Muscle of leg (tissue), 16 donors: Measurements from ENCODE around the gene CCDC190. TPM values are rescaled to one million over a fixed set of nuclear protein-coding genes. Genes with fewer than 3 reads are reported as not detected.
A peak's percentile ranks its signal among the peaks of the same experiment; 100 is the strongest.

Experiments used
- DNase-seq: peaks from one replicate; pipeline ENCODE4 v3.0.0; 2013
- H3K27ac ChIP-seq: one replicate; pipeline ENCODE4 v1.5.1; 2013; ENCODE audit warnings: mild to moderate bottlenecking, low read length, control low read depth
- H3K27me3 ChIP-seq: one replicate; pipeline ENCODE4 v1.6.1; 2013; ENCODE audit warnings: low read length; ENCODE audit not compliant: control insufficient read depth, insufficient read depth
- H3K36me3 ChIP-seq: one replicate; pipeline ENCODE4 v1.6.1; 2013; ENCODE audit warnings: low read length; ENCODE audit not compliant: control insufficient read depth, insufficient read depth
- H3K4me1 ChIP-seq: one replicate; pipeline ENCODE4 v1.6.1; 2013; ENCODE audit warnings: low read length; ENCODE audit not compliant: control insufficient read depth, insufficient read depth
- H3K4me3 ChIP-seq: one replicate; pipeline ENCODE4 v1.5.1; 2013; ENCODE audit warnings: low read length, control low read depth
- H3K9me3 ChIP-seq: replicated peaks from 2 replicates; pipeline ENCODE4 v1.6.1; 2013; ENCODE audit warnings: low read depth, low read length; ENCODE audit not compliant: control insufficient read depth
- WGBS: methylation state at CpG from one replicate; pipeline ENCODE4 v1.1.5; 2013; ENCODE audit warnings: missing lambda C conversion rate; ENCODE audit not compliant: insufficient coverage; 5-methylcytosine and 5-hydroxymethylcytosine counted together
- long read RNA-seq, 11 donors: transcript quantifications; one replicate each; lab custom pipeline, GENCODE V29; 2026
- polyA plus RNA-seq, 8 donors: library from polyadenylated mRNA; unstranded; fragments of 120-200 nt; gene quantifications; one replicate each; pipeline versions ENCODE4 v1.2.1 to v1.2.3, GENCODE V29; 2013; ENCODE audit warnings: inconsistent platforms in 1 of 8, low replicate concordance in 1 of 8; ENCODE audit not compliant: insufficient read length in 8 of 8, insufficient read depth in 1 of 8
- total RNA-seq: library from RNA; stranded (reverse); fragments of 120-200 nt; gene quantifications from one replicate; pipeline ENCODE4 v1.2.4, GENCODE V29; 2013

Gene CCDC190
- total RNA-seq, result 9.7 TPM
- 1 to 10 TPM; 2.0 to 7.2 (median 5.5) TPM for polyA plus RNA-seq
- long read RNA-seq, donor 1, result 0 reads
- long read RNA-seq, donor 2, result 0 reads
- long read RNA-seq, donor 3, partial matches to known transcripts, result 0 of 1 reads
- long read RNA-seq, donor 3, other reads (novel, unspliced or antisense), result 0 of 1 reads
- long read RNA-seq, donor 4, result 0 reads
- long read RNA-seq, donor 5, result 0 reads
- long read RNA-seq, donor 6, partial matches to known transcripts, result 0 of 6 reads
- long read RNA-seq, donor 6, other reads (novel, unspliced or antisense), result 6 of 6 reads
- long read RNA-seq, donor 7, result 0 reads
- long read RNA-seq, donor 8, partial matches to known transcripts, result 0 of 1 reads
- long read RNA-seq, donor 8, other reads (novel, unspliced or antisense), result 0 of 1 reads
- long read RNA-seq, donor 9, result 0 reads
- long read RNA-seq, donor 10, partial matches to known transcripts, result 0 of 6 reads
- long read RNA-seq, donor 10, other reads (novel, unspliced or antisense), result 6 of 6 reads
- long read RNA-seq, donor 11, result 0 reads

- Histone ChIP-seq H3K27ac (peak within 1 kb of the TSS; percentile 71), H3K36me3 (no peaks in the 10 kb centered on the region), H3K27me3 (no peaks in the 10 kb centered on the region), H3K4me3 (peak within 1 kb of the TSS; percentile 2), H3K4me1 (peaks cover 8% of the 10 kb centered on the region), H3K9me3 (no peaks in the 10 kb centered on the region)
- peak; percentile 37 for DNase-seq
- WGBS, result no CpG with 5 or more reads among the region's 4 CpGs
Observed at GRCh38 chr1:162861101-162861500, at the start of gene CCDC190. Gene CCDC190 (minus strand): TSS chr1:162861175. CDS start chr1:162859646, 1,529 bp downstream.

GRCh38 chr1:162910161-162910560 is 49.2 kb upstream of the CCDC190 start:
- no peak overlapping the region for H3K27ac ChIP-seq

GRCh38 chr1:162908780-162909179 is 47.8 kb upstream of the CCDC190 start:
- H3K27me3 ChIP-seq, result no peaks in the 10 kb centered on the region
- H3K9me3 ChIP-seq, result peaks cover 2% of the 10 kb centered on the region
- no CpG with 5 or more reads among the region's 2 CpGs for WGBS
- no peak overlapping the region for H3K4me3 ChIP-seq
- no peaks in the 10 kb centered on the region for H3K36me3 ChIP-seq
- no peak overlapping the region for H3K27ac ChIP-seq
- no peak for DNase-seq
- peaks cover 9% of the 10 kb centered on the region for H3K4me1 ChIP-seq

More at GRCh38 chr1:162910161-162910560, 49.2 kb upstream of the CCDC190 start:
- Histone ChIP-seq H3K27me3 (no peaks in the 10 kb centered on the region), H3K4me1 (peaks cover 2% of the 10 kb centered on the region), H3K4me3 (no peak overlapping the region), H3K36me3 (no peaks in the 10 kb centered on the region), H3K9me3 (peaks cover 2% of the 10 kb centered on the region)
- DNase-seq, result no peak
- WGBS, result 100% methylated on average over 1 of the region's 2 CpGs

GRCh38 chr1:162908236-162908635 is 47.3 kb upstream of the CCDC190 start:
- Histone ChIP-seq H3K27ac (no peak overlapping the region), H3K9me3 (peaks cover 2% of the 10 kb centered on the region), H3K36me3 (no peaks in the 10 kb centered on the region), H3K27me3 (no peaks in the 10 kb centered on the region), H3K4me1 (peaks cover 9% of the 10 kb centered on the region), H3K4me3 (no peak overlapping the region)
- DNase-seq, result no peak
- WGBS, result no CpG with 5 or more reads among the region's 2 CpGs

- Histone ChIP-seq H3K4me1 (peaks cover 9% of the 10 kb centered on the region), H3K27ac (no peak overlapping the region), H3K36me3 (no peaks in the 10 kb centered on the region), H3K27me3 (no peaks in the 10 kb centered on the region), H3K9me3 (no peaks in the 10 kb centered on the region), H3K4me3 (no peak overlapping the region)
- DNase-seq, result no peak
- no CpG with 5 or more reads among the region's 2 CpGs for WGBS
Observed at GRCh38 chr1:162906485-162906884, 45.5 kb upstream of the CCDC190 start.

GRCh38 chr1:162905174-162906158 is 44.5 kb upstream of the CCDC190 start:
- no CpG with 5 or more reads among the region's 1 CpG for WGBS
- H3K27ac ChIP-seq, result no peak overlapping the region
- no peaks in the 10 kb centered on the region for H3K9me3 ChIP-seq
- peaks cover 9% of the 10 kb centered on the region for H3K4me1 ChIP-seq
- H3K36me3 ChIP-seq, result no peaks in the 10 kb centered on the region
- H3K27me3 ChIP-seq, result no peaks in the 10 kb centered on the region
- H3K4me3 ChIP-seq, result no peak overlapping the region
- DNase-seq, result no peak

- Histone ChIP-seq H3K4me3 (no peak overlapping the region), H3K36me3 (no peaks in the 10 kb centered on the region), H3K4me1 (peaks cover 9% of the 10 kb centered on the region), H3K9me3 (no peaks in the 10 kb centered on the region), H3K27ac (no peak overlapping the region), H3K27me3 (no peaks in the 10 kb centered on the region)
- no peak for DNase-seq
- 76% methylated on average over 3 of the region's 4 CpGs for WGBS
Observed at GRCh38 chr1:162904579-162904978, 43.6 kb upstream of the CCDC190 start.

GRCh38 chr1:162904023-162904422 is 43.0 kb upstream of the CCDC190 start:
- DNase-seq, result peak; percentile 20
- Histone ChIP-seq H3K4me3 (no peak overlapping the region), H3K4me1 (peaks cover 11% of the 10 kb centered on the region), H3K36me3 (no peaks in the 10 kb centered on the region), H3K9me3 (no peaks in the 10 kb centered on the region), H3K27me3 (no peaks in the 10 kb centered on the region), H3K27ac (peak overlapping the region; percentile 4)
- WGBS, result 75% methylated on average over 2 of the region's 3 CpGs

- 66% methylated on average over 2 of the region's 4 CpGs for WGBS
- no peak for DNase-seq
- Histone ChIP-seq H3K4me1 (peaks cover 11% of the 10 kb centered on the region), H3K9me3 (no peaks in the 10 kb centered on the region), H3K4me3 (no peak overlapping the region), H3K27ac (no peak overlapping the region), H3K27me3 (no peaks in the 10 kb centered on the region), H3K36me3 (no peaks in the 10 kb centered on the region)
Observed at GRCh38 chr1:162903246-162903645, 42.3 kb upstream of the CCDC190 start.

GRCh38 chr1:162902416-162902815 is 41.4 kb upstream of the CCDC190 start:
- 100% methylated on average over 1 of the region's 2 CpGs for WGBS
- Histone ChIP-seq H3K4me3 (no peak overlapping the region), H3K27me3 (no peaks in the 10 kb centered on the region), H3K4me1 (peaks cover 11% of the 10 kb centered on the region), H3K27ac (no peak overlapping the region), H3K9me3 (no peaks in the 10 kb centered on the region), H3K36me3 (no peaks in the 10 kb centered on the region)
- no peak for DNase-seq
